Vagina (tissue), 2 donors: Measurements from ENCODE around the gene TAGLN. TPM values are rescaled to one million over a fixed set of nuclear protein-coding genes. Genes with fewer than 3 reads are reported as not detected.
A peak's percentile ranks its signal among the peaks of the same experiment; 100 is the strongest.

Source experiments
- DNase-seq, 2 donors: peaks; one replicate each; pipeline ENCODE4 v3.0.0-alpha.2; 2017; ENCODE audit errors: extremely low spot score in 2 of 2
- H3K27ac ChIP-seq: fragments of 200-600 bp; sonication (generic); one replicate; pipeline ENCODE4 v1.5.1; 2019
- H3K27me3 ChIP-seq: fragments of 200-600 bp; sonication (generic); one replicate; pipeline ENCODE4 v1.5.1; 2019
- H3K36me3 ChIP-seq, 2 donors: fragments of 200-600 bp; sonication (generic); one replicate each; pipeline ENCODE4 v1.5.1; 2017 to 2019
- H3K4me1 ChIP-seq: fragments of 200-600 bp; sonication (generic); one replicate; pipeline ENCODE4 v1.5.1; 2019
- H3K4me3 ChIP-seq, 2 donors: fragments of 200-600 bp; sonication (generic); 1 replicate in 1 of 2; 2 replicates in 1 of 2; pipeline ENCODE4 v1.5.1; 2016 to 2019
- H3K9me3 ChIP-seq: fragments of 200-600 bp; sonication (generic); one replicate; pipeline ENCODE4 v1.5.1; 2019
- CTCF ChIP-seq, 3 experiments: fragments of 450-650 bp in 2 of 3; fragments of 200-600 bp in 1 of 3; sonication (generic) in 1 of 3; IDR thresholded peaks; one replicate each; pipeline ENCODE4 v1.5.1; 2017 to 2019; ENCODE audit warnings: antibody characterized with exemption in 3 of 3, mild to moderate bottlenecking in 2 of 3, moderate library complexity in 2 of 3
- POLR2A ChIP-seq, 2 donors: fragments of 450-650 bp; IDR thresholded peaks; one replicate each; pipeline ENCODE4 v1.6.1; 2017; ENCODE audit warnings: antibody characterized with exemption in 2 of 2, mild to moderate bottlenecking in 2 of 2, moderate library complexity in 2 of 2
- POLR2AphosphoS5 ChIP-seq, 2 donors: sonication (generic); formaldehyde crosslinking; IDR thresholded peaks; one replicate each; pipeline ENCODE4 v1.9.0; 2017; ENCODE audit warnings: antibody characterized with exemption in 2 of 2, mild to moderate bottlenecking in 2 of 2, low read depth in 1 of 2; ENCODE audit not compliant: insufficient read depth in 1 of 2
- intact Hi-C: fragments of 100-400 bp; cut with DNase I; formaldehyde crosslinking; loops from one replicate; pipeline ENCODE4 v1.15.1; 2023
- total RNA-seq: library from RNA; depleted of rRNA; stranded (reverse); fragments of >200 nt; gene quantifications from one replicate; pipeline ENCODE4 v1.2.3, GENCODE V29; 2016

Gene TAGLN
- total RNA-seq, 1 donor from 2014 or later, result 1,935 TPM

GRCh38 chr11:117220999-117221774, 22.0 kb downstream of the TAGLN start:
- TF ChIP-seq CTCF (IDR thresholded peaks at IDR 0.05) (no peak), POLR2AphosphoS5 (IDR thresholded peaks at IDR 0.05; ENCODE audit: insufficient read depth in 1 of 2, low read depth in 1 of 2) (no peak), POLR2A (IDR thresholded peaks at IDR 0.05) (no peak)

GRCh38 chr11:117221775-117222517, 22.8 kb downstream of the TAGLN start:
- peaks cover 0 to 32% of the 10 kb centered on the region in 2 donors for H3K36me3 ChIP-seq
- intact Hi-C loops, result loop anchor here (10.0 kb wide), 2 partner anchors 47 to 117 kb away; partner anchors contain the start of gene SIDT2
- no peaks in the 10 kb centered on the region for H3K27me3 ChIP-seq
- H3K9me3 ChIP-seq, result no peaks in the 10 kb centered on the region
- H3K4me1 ChIP-seq, result peaks cover 51% of the 10 kb centered on the region
- peak overlapping the region in 1 of 2 donors; percentile 7 for H3K4me3 ChIP-seq
- H3K27ac ChIP-seq, result peak overlapping the region; percentile 81
- TF ChIP-seq POLR2A (IDR thresholded peaks at IDR 0.05), result no peak
- TF ChIP-seq CTCF (IDR thresholded peaks at IDR 0.05), result peak in 1 of 3 experiments; percentile 26
- peak; percentile 49 to 56 for TF ChIP-seq POLR2AphosphoS5 (IDR thresholded peaks at IDR 0.05; ENCODE audit: insufficient read depth in 1 of 2, low read depth in 1 of 2)
- no peak for DNase-seq

More at GRCh38 chr11:117220999-117221774, 22.0 kb downstream of the TAGLN start:
- Histone ChIP-seq H3K9me3 (no peaks in the 10 kb centered on the region), H3K4me3 (peak overlapping the region in 1 of 2 donors; percentile 7), H3K36me3 (peaks cover 0 to 36% of the 10 kb centered on the region in 2 donors), H3K27me3 (no peaks in the 10 kb centered on the region), H3K4me1 (peaks cover 51% of the 10 kb centered on the region), H3K27ac (peak overlapping the region; percentile 81)
- intact Hi-C loops, result loop anchor here (10.0 kb wide), 2 partner anchors 46 to 116 kb away; partner anchors contain the start of gene SIDT2
- DNase-seq, result no peak

GRCh38 chr11:117222991-117223740, 24.0 kb downstream of the TAGLN start:
- TF ChIP-seq CTCF (IDR thresholded peaks at IDR 0.05) (no peak), POLR2A (IDR thresholded peaks at IDR 0.05) (no peak), POLR2AphosphoS5 (IDR thresholded peaks at IDR 0.05; ENCODE audit: insufficient read depth in 1 of 2, low read depth in 1 of 2) (no peak)
- Histone ChIP-seq H3K4me1 (peaks cover 51% of the 10 kb centered on the region), H3K4me3 (no peak overlapping the region), H3K36me3 (peaks cover 0 to 32% of the 10 kb centered on the region in 2 donors), H3K9me3 (no peaks in the 10 kb centered on the region), H3K27ac (peak overlapping the region; percentile 81), H3K27me3 (no peaks in the 10 kb centered on the region)
- DNase-seq, result no peak
- intact Hi-C loops, result loop anchor here (10.0 kb wide), 2 partner anchors 48 to 118 kb away; partner anchors contain the start of gene SIDT2

- H3K4me1 ChIP-seq, result peaks cover 45% of the 10 kb centered on the region
- peak overlapping the region; percentile 81 for H3K27ac ChIP-seq
- no peak for TF ChIP-seq POLR2A (IDR thresholded peaks at IDR 0.05)
- TF ChIP-seq POLR2AphosphoS5 (IDR thresholded peaks at IDR 0.05; ENCODE audit: insufficient read depth in 1 of 2, low read depth in 1 of 2), result no peak
- no peak for TF ChIP-seq CTCF (IDR thresholded peaks at IDR 0.05)
- H3K4me3 ChIP-seq, result no peak overlapping the region
- no peaks in the 10 kb centered on the region for H3K27me3 ChIP-seq
- intact Hi-C loops, result loop anchor here (10.0 kb wide), 2 partner anchors 49 to 119 kb away; partner anchors contain the start of gene SIDT2
- no peak for DNase-seq
- peaks cover 0 to 30% of the 10 kb centered on the region in 2 donors for H3K36me3 ChIP-seq
- H3K9me3 ChIP-seq, result no peaks in the 10 kb centered on the region
Observed at GRCh38 chr11:117223741-117224689, 24.8 kb downstream of the TAGLN start.
